Endothelial cell (in vitro differentiated cells): ENCODE data around the gene TMOD1. TPM values are rescaled to one million over a fixed set of nuclear protein-coding genes. Genes with fewer than 3 reads are reported as not detected.

Source experiments
- DNase-seq: peaks from one replicate; pipeline ENCODE4 v3.0.0; 2021; ENCODE audit warnings: low spot score
- H3K27ac Mint-ChIP-seq: one replicate; pipeline ENCODE4 v1.8.0; 2021; ENCODE audit warnings: mixed read lengths, inconsistent platforms; ENCODE audit not compliant: unreplicated experiment
- H3K27me3 Mint-ChIP-seq: one replicate; pipeline ENCODE4 v1.8.0; 2021; ENCODE audit warnings: mild to moderate bottlenecking, moderate library complexity, mixed read lengths, inconsistent platforms; ENCODE audit not compliant: unreplicated experiment
- H3K36me3 Mint-ChIP-seq: one replicate; pipeline ENCODE4 v1.8.0; 2021; ENCODE audit warnings: mild to moderate bottlenecking, low read depth, mixed read lengths, inconsistent platforms; ENCODE audit not compliant: unreplicated experiment
- H3K4me1 Mint-ChIP-seq: one replicate; pipeline ENCODE4 v1.8.0; 2021; ENCODE audit warnings: mild to moderate bottlenecking, mixed read lengths, inconsistent platforms; ENCODE audit not compliant: unreplicated experiment
- H3K4me3 Mint-ChIP-seq: one replicate; pipeline ENCODE4 v1.8.0; 2021; ENCODE audit warnings: mild to moderate bottlenecking, mixed read lengths, inconsistent platforms; ENCODE audit not compliant: unreplicated experiment
- H3K9me3 Mint-ChIP-seq: one replicate; pipeline ENCODE4 v1.8.0; 2021; ENCODE audit warnings: mixed read lengths, inconsistent platforms; ENCODE audit not compliant: unreplicated experiment
- total RNA-seq: library from RNA; stranded (reverse); fragmentation: NEBNext Ultra II Directional; extraction: Animal tissue kit (Norgen Biotek cat#: 25700); gene quantifications from one replicate; pipeline ENCODE4 v1.2.1, GENCODE V29; 2021; ENCODE audit not compliant: unreplicated experiment
- TF ChIP-seq, protein P1 (sequence below): fragments of 200-600 bp; sonication (generic); IDR thresholded peaks from one replicate; pipeline ENCODE4 v1.5.0; 2021; ENCODE audit warnings: antibody characterized with exemption; ENCODE audit not compliant: unreplicated experiment

TMOD1 gene
- total RNA-seq, 1 donor from 2014 or later: 0.41 TPM

DNA sequence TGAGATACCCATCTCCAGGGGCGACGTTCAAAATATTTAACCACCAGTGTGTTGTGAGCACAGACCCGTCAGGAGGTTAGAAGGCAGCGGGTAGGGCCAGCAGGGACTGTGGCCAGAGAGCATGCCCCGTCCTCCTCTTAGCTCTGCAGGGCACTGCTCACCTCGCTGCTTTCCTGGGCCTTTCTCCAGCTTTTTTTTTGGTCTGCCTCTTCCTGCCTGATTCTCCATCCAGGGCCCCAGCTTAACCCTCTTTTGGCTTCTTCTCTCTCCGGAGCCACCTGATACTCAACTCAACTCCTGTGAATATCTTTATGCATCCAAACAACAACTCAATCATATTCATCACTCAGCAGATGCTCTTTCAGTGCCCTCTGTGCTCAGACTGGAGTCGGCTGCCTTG, 44.0 kb downstream of the TMOD1 start:
- no peak for DNase-seq
- Mint-ChIP-seq H3K36me3 (no peaks in the 10 kb centered on the region), H3K27ac (no peak overlapping the region), H3K27me3 (peaks cover 6% of the 10 kb centered on the region), H3K4me3 (no peak overlapping the region), H3K4me1 (no peaks in the 10 kb centered on the region), H3K9me3 (no peaks in the 10 kb centered on the region)
- TF ChIP-seq, protein P1, sequence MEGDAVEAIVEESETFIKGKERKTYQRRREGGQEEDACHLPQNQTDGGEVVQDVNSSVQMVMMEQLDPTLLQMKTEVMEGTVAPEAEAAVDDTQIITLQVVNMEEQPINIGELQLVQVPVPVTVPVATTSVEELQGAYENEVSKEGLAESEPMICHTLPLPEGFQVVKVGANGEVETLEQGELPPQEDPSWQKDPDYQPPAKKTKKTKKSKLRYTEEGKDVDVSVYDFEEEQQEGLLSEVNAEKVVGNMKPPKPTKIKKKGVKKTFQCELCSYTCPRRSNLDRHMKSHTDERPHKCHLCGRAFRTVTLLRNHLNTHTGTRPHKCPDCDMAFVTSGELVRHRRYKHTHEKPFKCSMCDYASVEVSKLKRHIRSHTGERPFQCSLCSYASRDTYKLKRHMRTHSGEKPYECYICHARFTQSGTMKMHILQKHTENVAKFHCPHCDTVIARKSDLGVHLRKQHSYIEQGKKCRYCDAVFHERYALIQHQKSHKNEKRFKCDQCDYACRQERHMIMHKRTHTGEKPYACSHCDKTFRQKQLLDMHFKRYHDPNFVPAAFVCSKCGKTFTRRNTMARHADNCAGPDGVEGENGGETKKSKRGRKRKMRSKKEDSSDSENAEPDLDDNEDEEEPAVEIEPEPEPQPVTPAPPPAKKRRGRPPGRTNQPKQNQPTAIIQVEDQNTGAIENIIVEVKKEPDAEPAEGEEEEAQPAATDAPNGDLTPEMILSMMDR: no peak

DNA sequence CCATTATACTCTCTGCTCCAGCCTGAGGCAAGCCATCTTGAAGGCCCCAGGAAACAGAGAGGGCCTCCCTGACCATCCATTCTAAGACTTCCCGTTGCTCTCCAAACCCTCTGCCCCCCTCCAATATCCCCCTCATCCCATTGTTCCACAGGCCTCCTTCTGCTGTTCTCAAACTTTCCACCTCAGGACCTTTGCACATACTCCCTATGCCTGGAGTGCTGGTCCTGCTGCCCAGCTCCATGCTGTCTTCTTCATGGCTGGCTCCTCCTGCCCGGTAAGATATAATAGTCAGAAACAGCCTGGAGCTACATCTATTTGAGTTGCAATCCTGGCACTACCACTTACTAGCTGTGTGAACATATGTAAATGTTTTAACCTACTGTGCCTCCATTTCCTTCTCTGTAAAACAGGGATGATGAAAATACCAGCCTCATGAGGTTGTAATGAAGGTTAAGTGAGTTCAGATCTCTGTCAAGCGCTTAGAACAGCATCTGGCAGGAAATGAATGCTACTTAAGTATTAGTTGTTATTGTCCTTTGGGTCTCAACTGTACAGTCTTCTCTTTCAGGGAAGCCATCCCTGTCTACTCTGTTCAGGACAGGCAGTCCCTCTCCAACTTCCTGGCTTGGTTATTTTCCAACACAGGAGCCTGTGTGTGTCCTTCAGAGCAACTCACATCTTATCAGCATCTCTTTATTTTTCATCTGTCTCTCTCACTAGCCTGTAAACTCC, 45.8 kb downstream of the TMOD1 start:
- Mint-ChIP-seq H3K4me3 (no peak overlapping the region), H3K27me3 (peaks cover 6% of the 10 kb centered on the region), H3K9me3 (no peaks in the 10 kb centered on the region), H3K4me1 (no peaks in the 10 kb centered on the region), H3K36me3 (no peaks in the 10 kb centered on the region), H3K27ac (no peak overlapping the region)
- no peak for DNase-seq
- TF ChIP-seq, protein P1: no peak

DNA sequence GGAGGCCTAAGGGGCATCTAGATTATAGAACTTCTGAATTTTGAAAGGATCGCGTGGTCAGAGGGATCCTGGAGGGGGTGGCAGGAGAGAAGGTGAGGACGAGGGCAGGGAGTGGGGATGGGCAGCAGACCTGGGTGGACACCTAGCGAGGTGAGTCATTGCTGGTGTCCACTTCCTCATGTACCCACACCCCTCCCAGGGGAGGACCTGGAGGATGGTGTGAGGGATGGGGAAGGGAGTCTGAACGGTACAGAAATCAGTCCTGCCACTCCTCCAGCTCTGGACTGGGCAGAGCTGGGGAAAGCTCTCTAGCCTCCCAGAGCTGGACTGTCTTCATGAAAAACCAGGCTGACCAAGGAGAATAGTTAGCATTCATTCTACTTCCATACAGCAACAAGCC, 46.9 kb downstream of the TMOD1 start:
- Mint-ChIP-seq H3K27me3 (peaks cover 8% of the 10 kb centered on the region), H3K9me3 (no peaks in the 10 kb centered on the region), H3K4me1 (no peaks in the 10 kb centered on the region), H3K4me3 (no peak overlapping the region), H3K27ac (no peak overlapping the region), H3K36me3 (no peaks in the 10 kb centered on the region)
- TF ChIP-seq, protein P1: no peak
- no peak for DNase-seq

DNA sequence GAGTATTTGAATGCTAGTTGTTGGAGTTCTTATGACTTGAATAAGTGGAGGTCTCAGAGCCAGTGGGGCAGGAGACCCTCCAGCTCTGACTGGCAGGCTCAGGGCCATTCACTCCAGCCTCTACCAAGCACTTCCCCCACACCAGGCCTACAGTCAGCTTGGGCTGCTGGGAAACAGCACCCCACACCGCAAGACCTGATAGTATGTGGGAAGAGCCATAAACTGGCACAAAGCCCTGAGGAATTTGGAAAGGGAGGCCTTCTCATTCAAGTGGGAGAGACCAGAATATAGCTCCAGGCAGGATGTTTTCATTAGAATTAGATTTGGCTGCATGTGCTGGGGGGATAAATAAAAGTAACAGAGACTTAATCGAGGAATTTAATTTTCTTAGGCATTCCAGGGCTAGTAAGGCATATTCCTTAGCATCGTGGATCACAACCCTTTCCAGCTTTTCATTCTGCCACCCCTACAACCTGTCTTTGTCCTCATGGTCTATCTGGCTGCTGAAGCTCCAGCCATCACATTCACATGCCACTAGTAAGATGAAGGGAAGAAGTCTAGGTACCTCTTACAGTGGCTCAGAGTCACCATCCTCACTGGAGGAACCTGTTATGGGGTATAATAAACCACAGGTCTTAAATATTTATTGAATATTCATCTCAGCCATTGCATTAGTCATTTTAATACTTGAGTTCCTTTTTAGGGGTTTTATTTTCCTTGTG, 47.5 kb downstream of the TMOD1 start:
- Mint-ChIP-seq H3K27ac (no peak overlapping the region), H3K4me1 (no peaks in the 10 kb centered on the region), H3K27me3 (peaks cover 9% of the 10 kb centered on the region), H3K36me3 (no peaks in the 10 kb centered on the region), H3K9me3 (no peaks in the 10 kb centered on the region), H3K4me3 (no peak overlapping the region)
- TF ChIP-seq, protein P1: no peak
- DNase-seq: no peak

DNA sequence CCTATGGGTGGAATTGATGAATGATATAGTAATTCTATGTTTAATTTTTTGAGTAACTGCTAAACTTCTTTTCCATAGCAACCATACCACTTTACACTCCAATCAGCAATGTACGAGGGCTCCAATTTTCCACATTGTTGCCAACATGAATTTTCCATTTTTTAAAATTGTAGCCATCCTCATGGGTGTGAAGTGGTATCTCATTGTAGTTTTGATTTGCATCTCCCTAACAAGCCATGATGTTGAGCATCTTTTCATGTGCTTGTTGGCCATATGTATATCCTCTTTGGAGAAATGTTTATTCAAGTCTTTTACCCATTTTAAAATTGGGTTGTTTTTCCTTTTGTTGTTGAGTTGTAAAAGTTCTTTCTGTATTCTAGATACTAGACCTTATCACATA, 48.9 kb downstream of the TMOD1 start:
- Mint-ChIP-seq H3K4me1 (no peaks in the 10 kb centered on the region), H3K4me3 (no peak overlapping the region), H3K9me3 (no peaks in the 10 kb centered on the region), H3K27ac (no peak overlapping the region), H3K27me3 (peaks cover 14% of the 10 kb centered on the region), H3K36me3 (no peaks in the 10 kb centered on the region)
- no peak for DNase-seq
- TF ChIP-seq, protein P1: no peak
